Central memory CD8-positive, alpha-beta T cell (primary cell): ENCODE data around the gene KIF20B.

Experiments
- ATAC-seq: fragments of 150-1000 bp; cut with Tn5 transposase; replicated peaks from 2 replicates; pipeline ENCODE4 v1.10.0; 2022; ENCODE audit warnings: mild to moderate bottlenecking, moderate FRiP score, moderate number of reproducible peaks; ENCODE audit not compliant: poor library complexity, severe bottlenecking; ENCODE audit errors: extremely low read depth
- DNase-seq, 2 donors: peaks; one replicate each; pipeline ENCODE4 v3.0.0; 2021; ENCODE audit warnings: low spot score in 2 of 2
- H3K27ac Mint-ChIP-seq: one replicate; pipeline ENCODE4 v1.8.0; 2022; ENCODE audit warnings: low read depth, mild to moderate bottlenecking, moderate library complexity, mixed read lengths
- H3K27me3 Mint-ChIP-seq: one replicate; pipeline ENCODE4 v1.8.0; 2022; ENCODE audit warnings: mixed read lengths
- H3K36me3 Mint-ChIP-seq: one replicate; pipeline ENCODE4 v1.8.0; 2022; ENCODE audit warnings: mild to moderate bottlenecking, moderate library complexity, mixed read lengths; ENCODE audit not compliant: insufficient read depth
- H3K4me1 Mint-ChIP-seq: one replicate; pipeline ENCODE4 v1.8.0; 2022; ENCODE audit warnings: mixed read lengths
- H3K4me3 Mint-ChIP-seq: one replicate; pipeline ENCODE4 v1.8.0; 2022; ENCODE audit warnings: mild to moderate bottlenecking, moderate library complexity, mixed read lengths
- H3K9me3 Mint-ChIP-seq: one replicate; pipeline ENCODE4 v1.8.0; 2022; ENCODE audit warnings: mixed read lengths

The KIF20B gene

GRCh38 chr10:89665302-89665701 lies 36.1 kb upstream of the KIF20B start:
- Mint-ChIP-seq H3K27me3 (peaks cover 14% of the 10 kb centered on the region), H3K9me3 (no peaks in the 10 kb centered on the region), H3K27ac (no peak overlapping the region), H3K36me3 (peaks cover 2% of the 10 kb centered on the region), H3K4me1 (no peaks in the 10 kb centered on the region), H3K4me3 (no peak overlapping the region)
- DNase-seq (no peak), ATAC-seq (no peak)

GRCh38 chr10:89666138-89666537 lies 35.3 kb upstream of the KIF20B start:
- H3K36me3 Mint-ChIP-seq: peaks cover 2% of the 10 kb centered on the region
- H3K4me1 Mint-ChIP-seq: no peaks in the 10 kb centered on the region
- no peak for ATAC-seq
- H3K9me3 Mint-ChIP-seq: no peaks in the 10 kb centered on the region
- DNase-seq: no peak
- no peak overlapping the region for H3K4me3 Mint-ChIP-seq
- peaks cover 21% of the 10 kb centered on the region for H3K27me3 Mint-ChIP-seq
- H3K27ac Mint-ChIP-seq: no peak overlapping the region

GRCh38 chr10:89668386-89669071 lies 32.9 kb upstream of the KIF20B start:
- ATAC-seq (no peak), DNase-seq (no peak)
- H3K4me3 Mint-ChIP-seq: no peak overlapping the region
- H3K9me3 Mint-ChIP-seq: no peaks in the 10 kb centered on the region
- H3K36me3 Mint-ChIP-seq: no peaks in the 10 kb centered on the region
- H3K4me1 Mint-ChIP-seq: no peaks in the 10 kb centered on the region
- H3K27ac Mint-ChIP-seq: no peak overlapping the region
- H3K27me3 Mint-ChIP-seq: peaks cover 17% of the 10 kb centered on the region

- H3K4me3 Mint-ChIP-seq: no peak overlapping the region
- ATAC-seq (no peak), DNase-seq (no peak)
- no peaks in the 10 kb centered on the region for H3K9me3 Mint-ChIP-seq
- H3K4me1 Mint-ChIP-seq: no peaks in the 10 kb centered on the region
- no peaks in the 10 kb centered on the region for H3K36me3 Mint-ChIP-seq
- H3K27ac Mint-ChIP-seq: no peak overlapping the region
- peaks cover 17% of the 10 kb centered on the region for H3K27me3 Mint-ChIP-seq
Observed at GRCh38 chr10:89669985-89670384, 31.4 kb upstream of the KIF20B start.

DNA sequence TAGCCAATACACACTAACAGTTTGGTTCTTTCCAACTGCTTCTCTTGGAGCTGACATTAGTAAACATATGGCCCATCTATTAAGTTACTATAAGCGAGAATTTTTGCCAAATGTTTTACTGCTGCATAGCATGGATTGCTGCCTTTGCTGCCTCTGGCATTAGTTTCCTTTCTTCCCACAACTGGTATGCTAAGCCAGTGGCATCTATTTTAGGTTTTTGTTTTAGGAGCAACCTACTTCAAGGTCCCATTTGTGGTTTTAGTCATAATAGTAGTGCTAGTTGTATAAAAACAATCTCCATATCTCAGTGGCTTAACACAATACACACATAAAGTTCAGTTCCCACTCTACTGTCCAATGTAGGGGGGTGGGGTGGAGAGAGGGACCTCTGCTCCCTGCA lies 30.5 kb upstream of the KIF20B start:
- no peak for ATAC-seq
- no peak overlapping the region for H3K4me3 Mint-ChIP-seq
- peaks cover 17% of the 10 kb centered on the region for H3K27me3 Mint-ChIP-seq
- no peaks in the 10 kb centered on the region for H3K36me3 Mint-ChIP-seq
- DNase-seq: no peak
- no peaks in the 10 kb centered on the region for H3K9me3 Mint-ChIP-seq
- H3K4me1 Mint-ChIP-seq: no peaks in the 10 kb centered on the region
- H3K27ac Mint-ChIP-seq: no peak overlapping the region

DNA sequence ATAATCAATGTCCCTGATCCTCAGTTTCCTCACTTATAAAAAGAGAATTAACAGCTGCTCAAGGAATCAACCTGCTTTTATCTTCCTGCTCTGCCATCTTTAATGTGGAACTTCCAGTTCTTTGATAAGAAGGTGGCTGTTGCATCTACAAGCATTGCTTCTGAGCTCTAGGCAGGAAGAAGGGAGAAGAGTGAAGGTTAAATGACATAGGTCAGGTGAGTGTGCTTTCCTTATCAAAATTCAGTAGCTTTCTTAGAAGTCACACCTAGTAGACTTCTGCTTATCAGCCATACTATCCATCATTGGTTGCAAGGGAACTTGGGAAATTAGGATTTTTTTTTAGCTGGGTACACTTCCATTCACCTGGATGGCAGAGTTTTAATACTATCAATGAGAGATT lies 24.0 kb upstream of the KIF20B start:
- H3K36me3 Mint-ChIP-seq: no peaks in the 10 kb centered on the region
- no peak overlapping the region for H3K4me3 Mint-ChIP-seq
- H3K4me1 Mint-ChIP-seq: no peaks in the 10 kb centered on the region
- no peak overlapping the region for H3K27ac Mint-ChIP-seq
- no peaks in the 10 kb centered on the region for H3K9me3 Mint-ChIP-seq
- ATAC-seq: no peak
- peaks cover 24% of the 10 kb centered on the region for H3K27me3 Mint-ChIP-seq
- no peak for DNase-seq

- peaks cover 49% of the 10 kb centered on the region for H3K27me3 Mint-ChIP-seq
- no peak for ATAC-seq
Observed at GRCh38 chr10:89679986-89680385, 21.4 kb upstream of the KIF20B start.

DNA sequence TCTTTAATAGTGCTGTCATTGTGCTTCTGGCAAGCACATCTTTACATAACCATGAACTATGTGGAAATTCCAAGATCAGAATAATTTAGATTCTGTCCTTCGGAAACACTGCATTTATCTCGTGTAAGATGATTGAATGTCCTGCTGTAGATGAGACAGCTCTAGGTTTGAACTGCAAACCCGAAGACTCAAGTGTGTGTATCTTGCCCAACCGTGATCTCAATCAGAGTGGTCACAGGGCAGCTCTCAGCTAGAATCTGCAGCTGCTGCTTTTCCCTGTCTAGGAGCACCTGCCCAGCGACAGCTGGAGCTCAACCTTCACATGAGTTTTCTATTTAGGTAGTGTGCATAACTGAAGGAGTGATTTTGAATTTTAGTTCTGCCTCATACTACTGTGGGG lies 17.5 kb upstream of the KIF20B start:
- ATAC-seq (no peak), DNase-seq (no peak)
- H3K4me3 Mint-ChIP-seq: no peak overlapping the region
- H3K27ac Mint-ChIP-seq: no peak overlapping the region
- H3K9me3 Mint-ChIP-seq: no peaks in the 10 kb centered on the region
- no peaks in the 10 kb centered on the region for H3K4me1 Mint-ChIP-seq
- peaks cover 58% of the 10 kb centered on the region for H3K27me3 Mint-ChIP-seq
- H3K36me3 Mint-ChIP-seq: no peaks in the 10 kb centered on the region

More at GRCh38 chr10:89679986-89680385, 21.4 kb upstream of the KIF20B start:
- Mint-ChIP-seq H3K4me1 (no peaks in the 10 kb centered on the region), H3K27ac (no peak overlapping the region), H3K9me3 (no peaks in the 10 kb centered on the region), H3K4me3 (no peak overlapping the region), H3K36me3 (no peaks in the 10 kb centered on the region)
- no peak for DNase-seq

DNA sequence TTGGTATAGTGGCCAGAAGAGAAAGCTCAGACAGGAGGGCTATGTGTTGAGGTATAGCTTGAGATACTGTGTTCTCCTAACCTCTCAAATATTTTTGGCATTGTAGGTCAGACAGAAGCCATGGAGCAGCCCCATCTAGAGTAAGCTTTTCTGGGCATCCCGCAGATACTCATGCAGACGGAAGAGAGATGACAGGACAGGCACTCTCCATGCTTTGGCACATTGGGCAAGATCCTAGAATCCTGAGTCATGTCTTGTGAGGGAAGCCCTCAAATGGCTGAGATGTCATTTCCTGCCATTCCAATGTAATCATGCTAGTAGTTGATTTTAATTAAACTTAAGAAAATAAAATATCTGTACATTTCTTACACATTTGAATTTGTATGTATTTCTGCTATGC lies 16.8 kb upstream of the KIF20B start:
- Mint-ChIP-seq H3K9me3 (no peaks in the 10 kb centered on the region), H3K27ac (no peak overlapping the region), H3K4me1 (no peaks in the 10 kb centered on the region), H3K4me3 (no peak overlapping the region), H3K36me3 (no peaks in the 10 kb centered on the region), H3K27me3 (peaks cover 57% of the 10 kb centered on the region)
- ATAC-seq (no peak), DNase-seq (no peak)

- Mint-ChIP-seq H3K36me3 (no peaks in the 10 kb centered on the region), H3K27me3 (peaks cover 43% of the 10 kb centered on the region), H3K4me3 (no peak overlapping the region), H3K27ac (no peak overlapping the region), H3K4me1 (no peaks in the 10 kb centered on the region), H3K9me3 (no peaks in the 10 kb centered on the region)
- DNase-seq (no peak), ATAC-seq (no peak)
Observed at GRCh38 chr10:89685936-89686335, 15.5 kb upstream of the KIF20B start.

DNA sequence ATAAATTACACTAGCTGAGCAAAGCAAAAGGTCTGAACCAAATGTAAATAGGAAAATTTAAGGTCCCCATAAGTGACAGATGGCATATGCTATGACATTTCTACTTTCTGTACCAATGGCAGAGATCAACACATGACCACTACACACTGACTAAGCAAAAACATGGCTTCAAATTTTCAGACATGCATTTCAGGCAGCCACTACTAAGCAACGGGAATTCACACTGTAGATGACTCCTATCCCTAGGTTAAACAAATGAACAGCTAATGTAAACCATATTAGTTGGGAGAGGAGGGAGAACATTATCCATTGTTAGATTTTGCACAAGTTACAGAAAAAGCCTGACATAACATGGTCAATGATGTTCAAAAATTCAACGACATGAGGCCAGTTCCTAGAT lies 11.4 kb upstream of the KIF20B start:
- no peak overlapping the region for H3K27ac Mint-ChIP-seq
- no peak overlapping the region for H3K4me3 Mint-ChIP-seq
- H3K4me1 Mint-ChIP-seq: no peaks in the 10 kb centered on the region
- no peaks in the 10 kb centered on the region for H3K36me3 Mint-ChIP-seq
- H3K27me3 Mint-ChIP-seq: peaks cover 10% of the 10 kb centered on the region
- no peaks in the 10 kb centered on the region for H3K9me3 Mint-ChIP-seq
- DNase-seq (no peak), ATAC-seq (no peak)

- no peaks in the 10 kb centered on the region for H3K9me3 Mint-ChIP-seq
- no peaks in the 10 kb centered on the region for H3K36me3 Mint-ChIP-seq
- peaks cover 10% of the 10 kb centered on the region for H3K27me3 Mint-ChIP-seq
- H3K4me3 Mint-ChIP-seq: no peak overlapping the region
- DNase-seq (no peak), ATAC-seq (no peak)
- no peaks in the 10 kb centered on the region for H3K4me1 Mint-ChIP-seq
- H3K27ac Mint-ChIP-seq: no peak overlapping the region
Observed at GRCh38 chr10:89692416-89692815, 9.0 kb upstream of the KIF20B start.

DNA sequence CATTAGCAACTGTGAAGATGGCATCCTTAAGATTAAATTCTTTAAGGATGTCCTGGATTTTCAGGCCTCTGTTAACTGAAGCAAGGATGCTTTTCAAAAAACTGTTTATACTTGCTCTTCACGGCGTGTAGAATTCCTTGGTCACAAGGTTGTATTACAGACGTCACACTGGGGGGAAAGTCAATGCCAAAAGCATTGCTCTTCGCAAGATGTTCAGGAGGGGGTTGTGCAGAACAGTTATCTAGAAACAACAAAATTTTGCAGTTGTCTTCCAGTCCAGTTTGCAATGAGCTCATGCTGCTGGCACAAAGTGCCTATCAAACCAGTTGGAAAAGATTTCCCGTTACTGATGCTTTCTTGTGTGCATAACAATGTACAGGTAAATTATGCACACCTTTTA lies 8.2 kb upstream of the KIF20B start:
- peaks cover 7% of the 10 kb centered on the region for H3K27me3 Mint-ChIP-seq
- no peak overlapping the region for H3K27ac Mint-ChIP-seq
- no peak for ATAC-seq
- no peak for DNase-seq
- H3K4me3 Mint-ChIP-seq: no peak overlapping the region
- no peaks in the 10 kb centered on the region for H3K36me3 Mint-ChIP-seq
- no peaks in the 10 kb centered on the region for H3K9me3 Mint-ChIP-seq
- no peaks in the 10 kb centered on the region for H3K4me1 Mint-ChIP-seq
